HCT116 (cell line): ENCODE results near the gene NXT1. TPM values are rescaled to one million over a fixed set of nuclear protein-coding genes. Genes with fewer than 3 reads are reported as not detected.

Experiments used
- ATAC-seq: fragments of 200-7000 bp; cut with Tn5 transposase; 2 replicates; pipeline ENCODE4 v1.9.1; 2020; ENCODE audit warnings: mild to moderate bottlenecking, moderate library complexity
- BruUV-seq: library from RNA; stranded (reverse); fragments of 400-500 nt; replicated peaks from 2 replicates; lab custom pipeline; 2021; lab: Mats Ljungman, UMichigan
- CTCF ChIA-PET: fragments of 300-600 bp; sonication (Branson Sonifier 250); formaldehyde crosslinking; loops from one replicate; lab custom pipeline; 2021; ENCODE audit warnings: antibody characterized with exemption; lab: Charles Lee
- POLR2A ChIA-PET: fragments of 300-600, 350-600 bp; sonication (Branson Sonifier 250); formaldehyde crosslinking; loops from one replicate; lab custom pipeline; 2021; ENCODE audit warnings: antibody characterized with exemption; lab: Charles Lee
- RAD21 ChIA-PET, 2 experiments: fragments of 300-600 bp; sonication (Branson Sonifier 250); formaldehyde crosslinking; loops; one replicate each; lab custom pipeline; 2023; ENCODE audit warnings: low total read pairs in 2 of 2; ENCODE audit not compliant: uncharacterized antibody in 2 of 2, unreplicated experiment in 2 of 2, low non-redundant PET in 1 of 2; lab: Charles Lee
- DNase-seq: peaks from one replicate; pipeline ENCODE4 v3.0.0-alpha.2; 2010; ENCODE audit warnings: low read depth, low spot score
- H2AFZ ChIP-seq: fragments of 200-600 bp; shearing (Covaris generic), sonication (generic); 2 replicates; pipeline ENCODE4 v1.6.1; 2017; ENCODE audit warnings: low read depth, mixed run types, mixed read lengths, antibody characterized with exemption, low read length; ENCODE audit not compliant: poor library complexity, severe bottlenecking
- H3K27ac ChIP-seq: 2 replicates; pipeline ENCODE4 v1.5.1; 2012; ENCODE audit warnings: low read depth, low read length
- H3K27me3 ChIP-seq: fragments of 200-600 bp; sonication (generic); 2 replicates; pipeline ENCODE4 v1.6.1; 2016; ENCODE audit warnings: mixed run types, low read length, mixed read lengths; ENCODE audit not compliant: insufficient read depth
- H3K36me3 ChIP-seq, 2 experiments: fragments of 200-500 bp in 1 of 2; fragments of 200-600 bp in 1 of 2; sonication (Bioruptor generic) in 1 of 2; sonication (generic) in 1 of 2; 2 replicates each; pipeline versions ENCODE4 v1.5.1 to v1.6.1; 2014 to 2016; ENCODE audit warnings: low read length in 2 of 2, inconsistent platforms in 1 of 2, mixed read lengths in 1 of 2, mixed run types in 1 of 2; ENCODE audit not compliant: insufficient read depth in 2 of 2, control insufficient read depth in 1 of 2
- H3K4me1 ChIP-seq, 2 experiments: fragments of 200-600 bp in 1 of 2; sonication (generic) in 1 of 2; 2 replicates each; pipeline versions ENCODE4 v1.5.1 to v1.6.1; 2012 to 2017; ENCODE audit warnings: low read length in 2 of 2, inconsistent platforms in 1 of 2, mild to moderate bottlenecking in 1 of 2, mixed read lengths in 1 of 2, mixed run types in 1 of 2, moderate library complexity in 1 of 2; ENCODE audit not compliant: insufficient read depth in 2 of 2, control insufficient read depth in 1 of 2
- H3K4me2 ChIP-seq: fragments of 200-600 bp; sonication (generic); 2 replicates; pipeline ENCODE4 v1.6.1; 2017; ENCODE audit warnings: mixed run types, low read length, mixed read lengths
- H3K4me3 ChIP-seq, 2 experiments: fragments of 200-600 bp in 1 of 2; sonication (generic) in 1 of 2; replicated peaks in 1 of 2; 2 replicates each; pipeline ENCODE4 v1.5.1; 2011 to 2016; ENCODE audit warnings: low read length in 2 of 2, control low read depth in 1 of 2, low read depth in 1 of 2, mild to moderate bottlenecking in 1 of 2, mixed read lengths in 1 of 2, mixed run types in 1 of 2
- H3K79me2 ChIP-seq: fragments of 200-600 bp; sonication (generic); 2 replicates; pipeline ENCODE4 v1.6.1; 2017; ENCODE audit warnings: mild to moderate bottlenecking, mixed run types, low read length, moderate library complexity, mixed read lengths; ENCODE audit not compliant: insufficient read depth
- H3K9ac ChIP-seq: fragments of 200-600 bp; sonication (generic); 2 replicates; pipeline ENCODE4 v1.6.1; 2016; ENCODE audit warnings: low read length, mixed read lengths
- H3K9me2 ChIP-seq: fragments of 200-600 bp; sonication (generic), shearing (Covaris generic); 2 replicates; pipeline ENCODE4 v1.6.1; 2017; ENCODE audit warnings: mixed run types, mild to moderate bottlenecking, moderate library complexity; ENCODE audit not compliant: insufficient read depth
- H3K9me3 ChIP-seq, 2 experiments: fragments of 200-500 bp in 1 of 2; fragments of 200-600 bp in 1 of 2; sonication (Bioruptor generic) in 1 of 2; sonication (generic) in 1 of 2; 2 replicates each; pipeline ENCODE4 v1.6.1; 2014 to 2017; ENCODE audit warnings: low read length in 2 of 2, mixed read lengths in 2 of 2, inconsistent platforms in 1 of 2, low read depth in 1 of 2, mild to moderate bottlenecking in 1 of 2, mixed run types in 1 of 2, moderate library complexity in 1 of 2; ENCODE audit not compliant: control insufficient read depth in 1 of 2, insufficient read depth in 1 of 2
- H4K20me1 ChIP-seq: fragments of 200-600 bp; sonication (generic), shearing (Covaris generic); 2 replicates; pipeline ENCODE4 v1.6.1; 2017; ENCODE audit warnings: mixed run types, mild to moderate bottlenecking, moderate library complexity; ENCODE audit not compliant: insufficient read depth
- CBX3 ChIP-seq: IDR thresholded peaks from 2 replicates; pipeline ENCODE4 v1.6.1; 2012; ENCODE audit warnings: low read depth
- CEBPB ChIP-seq: IDR thresholded peaks from 2 replicates; pipeline ENCODE4 v1.6.1; 2012; ENCODE audit warnings: low read depth
- CTCF ChIP-seq, 3 experiments: fragments of 200-600 bp in 1 of 3; sonication (generic) in 1 of 3; IDR thresholded peaks in 2 of 3; conservative IDR thresholded peaks in 1 of 3; 2 replicates each; pipeline ENCODE4 v1.5.1; 2012 to 2017; ENCODE audit warnings: low read depth in 2 of 3, low read length in 2 of 3, antibody characterized with exemption in 1 of 3, borderline replicate concordance in 1 of 3, control low read depth in 1 of 3, mild to moderate bottlenecking in 1 of 3, mixed read lengths in 1 of 3, mixed run types in 1 of 3, moderate library complexity in 1 of 3; ENCODE audit not compliant: insufficient read depth in 1 of 3
- EGR1 ChIP-seq: IDR thresholded peaks from 2 replicates; pipeline ENCODE4 v1.6.1; 2012; ENCODE audit warnings: low read depth
- ELF1 ChIP-seq: IDR thresholded peaks from 2 replicates; pipeline ENCODE4 v1.6.1; 2012; ENCODE audit warnings: low read depth, borderline replicate concordance
- EZH2 ChIP-seq: fragments of 200-600 bp; sonication (generic); IDR thresholded peaks from 2 replicates; pipeline ENCODE4 v1.6.1; 2017; ENCODE audit warnings: antibody characterized with exemption, mixed run types
- EZH2phosphoT487 ChIP-seq: fragments of 200-600 bp; IDR thresholded peaks from 2 replicates; pipeline ENCODE4 v1.6.1; 2018; ENCODE audit warnings: antibody characterized with exemption, borderline replicate concordance
- JUND ChIP-seq: IDR thresholded peaks from 2 replicates; pipeline ENCODE4 v1.6.1; 2012
- MAX ChIP-seq: IDR thresholded peaks from 2 replicates; pipeline ENCODE4 v1.6.1; 2012
- POLR2AphosphoS5 ChIP-seq: IDR thresholded peaks from 2 replicates; pipeline ENCODE4 v1.6.1; 2011; ENCODE audit warnings: mild to moderate bottlenecking, low read depth, low read length, moderate library complexity
- SIN3A ChIP-seq: IDR thresholded peaks from 2 replicates; pipeline ENCODE4 v1.6.1; 2012; ENCODE audit warnings: low read depth
- SP1 ChIP-seq: IDR thresholded peaks from 2 replicates; pipeline ENCODE4 v1.6.1; 2012; ENCODE audit warnings: low read depth
- SRF ChIP-seq: IDR thresholded peaks from 2 replicates; pipeline ENCODE4 v1.6.1; 2012; ENCODE audit warnings: low read depth
- TCF7L2 ChIP-seq: IDR thresholded peaks from 2 replicates; pipeline ENCODE4 v1.7.0; 2011; ENCODE audit warnings: borderline replicate concordance, inconsistent platforms; ENCODE audit not compliant: insufficient read depth, insufficient read length; ENCODE audit errors: extremely low read depth
- ZBTB33 ChIP-seq: IDR thresholded peaks from 2 replicates; pipeline ENCODE4 v1.6.1; 2011; ENCODE audit warnings: mild to moderate bottlenecking, low read length, moderate library complexity; ENCODE audit not compliant: insufficient replicate concordance; ENCODE audit errors: extremely low read depth
- ZFX ChIP-seq: fragments of 450-650 bp; IDR thresholded peaks from 2 replicates; pipeline ENCODE4 v1.6.1; 2017
- ZNF274 ChIP-seq: fragments of 200-500 bp; sonication (Bioruptor generic); IDR thresholded peaks from 2 replicates; pipeline ENCODE4 v1.6.1; 2014; ENCODE audit warnings: mild to moderate bottlenecking, low read depth, low read length, inconsistent platforms
- intact Hi-C: fragments of 100-400 bp; cut with micrococcal nuclease; formaldehyde crosslinking; loops from 2 replicates; pipeline ENCODE4 v1.10.0; 2022
- total RNA-seq: library from RNA; stranded (reverse); gene quantifications from one replicate; pipeline ENCODE4 v1.2.1, GENCODE V29; 2021; ENCODE audit not compliant: unreplicated experiment

Gene NXT1
- total RNA-seq, 1 experiment from 2014 or later, result 29.9 TPM

- Histone ChIP-seq H3K27ac (no peak overlapping the region), H2AFZ (no peak overlapping the region), H3K4me3 (no peak overlapping the region), H4K20me1 (no peaks in the 10 kb centered on the region), H3K79me2 (no peaks in the 10 kb centered on the region), H3K9me2 (no peaks in the 10 kb centered on the region)
- DNase-seq, result no peak
- intact Hi-C loops, result loop anchor here (5.0 kb wide), 1 partner anchor 1004 kb away; no protein-coding TSS in a partner anchor
- CTCF ChIA-PET, result interaction anchor here (0.7 to 3.9 kb wide), 13 partner anchors 9 to 1007 kb away, joined by 3 to 70 read pairs (median 4); partner anchors contain the start of gene NXT1
- POLR2A ChIA-PET, result interaction anchor here (1.3 to 2.3 kb wide), 2 partner anchors 9 to 649 kb away, joined by 6 to 8 read pairs; no protein-coding TSS in a partner anchor
- TF ChIP-seq ZFX (no peak), JUND (no peak), CEBPB (no peak), SRF (no peak), ZBTB33 (no peak), CBX3 (no peak), SP1 (no peak), ZNF274 (no peak), ELF1 (no peak), EGR1 (no peak), TCF7L2 (no peak), EZH2 (no peak), SIN3A (no peak), CTCF (IDR thresholded peaks at IDR 0.05 in 2 of 3, conservative IDR thresholded peaks at IDR 0.05 in 1 of 3; ENCODE audit: borderline replicate concordance in 1 of 3, insufficient read depth in 1 of 3, low read depth in 2 of 3, low read length in 2 of 3) (no peak), POLR2AphosphoS5 (no peak), MAX (no peak), EZH2phosphoT487 (no peak)
- TF ChIP-seq, all 23 proteins: peak for 0
- H3K9me3 ChIP-seq, result no peaks in the 10 kb centered on the region
- RAD21 ChIA-PET, result interaction anchor here (0.9 to 2.1 kb wide), 4 partner anchors 9 to 656 kb away, joined by 4 to 9 read pairs (median 5); no protein-coding TSS in a partner anchor
- no TSS peak for BruUV-seq
- H3K9ac ChIP-seq, result no peak overlapping the region
- H3K4me1 ChIP-seq, result no peaks in the 10 kb centered on the region
- no peak overlapping the region for H3K4me2 ChIP-seq
- peaks cover 18% of the 10 kb centered on the region; the same call in 1 of the 2 replicates for H3K27me3 ChIP-seq
- H3K36me3 ChIP-seq, result no peaks in the 10 kb centered on the region
- no peak for ATAC-seq
Observed at GRCh38 chr20:23341073-23341472, 9.5 kb upstream of the NXT1 start.
